Activated CD8-positive, alpha-beta memory T cell treated with anti-CD3 and anti-CD28 coated beads for 1 hour (primary cell): ENCODE data around the gene GLIS1.

Experiments used
- DNase-seq, 2 donors: peaks; one replicate each; pipeline ENCODE4 v3.0.0-alpha.2; 2020; ENCODE audit warnings: low read depth in 1 of 2; ENCODE audit errors: extremely low read depth in 1 of 2

Gene GLIS1

GRCh38 chr1:53620061-53620855, 118.7 kb downstream of the GLIS1 start:
- no peak for DNase-seq

DNA sequence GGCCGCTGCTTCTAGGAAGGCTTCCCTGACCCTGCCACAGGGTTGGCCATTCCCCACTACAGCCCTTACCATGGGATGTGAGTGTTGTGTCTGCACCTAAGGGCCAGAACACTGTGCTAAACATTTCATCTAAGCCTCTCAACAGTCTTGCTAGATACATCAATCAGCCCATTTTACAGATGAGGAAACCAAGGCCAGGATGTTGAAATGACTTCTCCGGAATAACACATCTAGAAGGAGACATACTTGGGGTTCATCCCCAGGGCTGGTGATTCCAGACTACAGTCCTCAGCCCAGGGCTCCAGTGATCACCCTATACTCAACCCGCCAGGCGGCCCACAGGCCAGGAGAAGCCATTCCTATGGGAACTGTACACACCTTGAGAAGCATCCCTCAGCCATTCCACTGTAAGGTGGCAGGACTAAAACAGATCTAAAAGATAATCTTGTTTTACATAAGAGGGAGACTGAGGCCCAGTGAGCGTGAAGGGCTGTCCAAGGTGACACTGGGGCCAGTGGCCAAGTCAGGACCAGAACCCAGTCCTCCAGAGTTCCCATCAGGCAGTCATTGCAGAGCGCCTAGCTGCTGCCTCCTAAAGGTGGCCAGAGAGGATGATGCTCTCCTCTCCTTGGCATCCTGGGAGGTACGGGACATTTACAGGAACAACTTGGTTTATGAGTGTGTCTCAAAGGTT, 119.5 kb downstream of the GLIS1 start:
- DNase-seq = no peak

DNA sequence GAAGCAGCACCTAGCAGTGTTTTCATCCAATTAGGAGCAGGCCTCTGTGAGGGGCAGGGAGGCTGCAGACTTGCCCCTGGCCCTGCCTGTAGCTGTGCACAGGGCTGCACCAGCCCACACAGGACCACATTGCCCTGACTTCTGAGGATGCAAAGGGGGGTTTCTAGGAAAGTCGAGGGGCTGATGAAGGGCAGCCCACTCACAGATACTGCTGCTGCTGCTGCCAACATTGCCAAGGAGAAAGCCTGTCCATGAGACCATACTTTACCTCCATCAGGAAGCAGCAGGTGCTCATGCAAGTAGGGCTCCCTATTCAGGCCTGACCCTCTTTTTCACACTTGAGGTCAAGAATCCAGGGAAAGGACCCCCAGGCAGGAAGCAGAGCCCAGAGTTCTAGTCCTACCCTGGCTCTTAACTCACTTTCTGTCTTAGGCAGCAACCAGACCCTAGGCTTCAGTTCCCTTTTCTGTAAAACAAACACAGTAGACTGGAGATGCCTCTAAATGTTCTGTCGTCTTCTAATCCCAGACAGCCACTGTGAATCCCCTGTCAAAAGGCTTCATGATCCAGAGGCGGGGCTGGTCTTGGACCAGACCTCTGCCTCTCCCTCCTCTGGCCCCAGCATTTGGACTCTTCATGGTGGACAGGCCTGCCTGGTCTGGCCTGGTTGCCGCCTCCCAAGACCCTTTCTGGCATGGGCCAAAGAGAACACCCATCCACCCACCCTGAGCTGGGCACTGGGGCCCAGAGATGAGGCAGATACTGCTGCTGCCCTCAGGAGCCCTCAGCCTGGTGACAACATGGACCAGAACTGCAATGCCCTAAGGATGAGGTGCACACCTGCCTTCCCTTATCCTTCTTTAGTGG, 120.2 kb downstream of the GLIS1 start:
- no peak for DNase-seq

DNA sequence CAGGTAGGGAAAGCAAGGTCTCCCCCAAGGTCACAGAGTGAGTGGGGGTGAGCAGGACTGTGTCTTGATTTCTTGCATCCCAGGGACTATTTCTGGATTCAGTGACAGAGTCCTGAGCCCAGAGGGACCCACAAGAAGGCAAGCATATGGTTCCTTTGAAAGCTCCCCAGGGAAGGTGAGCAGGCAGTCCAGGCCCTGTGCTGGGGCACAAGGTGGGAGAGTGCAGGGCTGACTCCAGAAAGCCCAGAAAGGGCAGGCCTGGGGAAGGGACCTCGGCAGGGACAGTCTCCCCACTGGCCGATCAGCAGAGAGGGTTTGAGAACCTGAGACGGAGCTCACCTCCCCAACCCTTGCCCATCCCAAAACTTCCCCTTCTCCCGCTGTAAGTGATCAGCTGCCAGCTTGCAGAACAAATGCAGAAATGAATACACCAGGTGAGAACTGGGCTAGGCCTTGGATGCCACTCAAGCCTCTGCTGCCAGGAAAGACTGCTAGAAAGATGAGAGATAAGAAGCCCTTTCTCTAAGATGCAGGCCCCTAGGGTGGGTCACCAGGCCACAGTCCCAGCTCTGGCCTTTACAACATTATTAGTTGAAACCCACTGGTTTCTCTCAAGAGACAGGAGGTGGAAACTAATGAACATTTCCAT, 121.0 kb downstream of the GLIS1 start:
- no peak for DNase-seq

- no peak for DNase-seq
Observed at GRCh38 chr1:53617382-53617781, 121.6 kb downstream of the GLIS1 start.

DNA sequence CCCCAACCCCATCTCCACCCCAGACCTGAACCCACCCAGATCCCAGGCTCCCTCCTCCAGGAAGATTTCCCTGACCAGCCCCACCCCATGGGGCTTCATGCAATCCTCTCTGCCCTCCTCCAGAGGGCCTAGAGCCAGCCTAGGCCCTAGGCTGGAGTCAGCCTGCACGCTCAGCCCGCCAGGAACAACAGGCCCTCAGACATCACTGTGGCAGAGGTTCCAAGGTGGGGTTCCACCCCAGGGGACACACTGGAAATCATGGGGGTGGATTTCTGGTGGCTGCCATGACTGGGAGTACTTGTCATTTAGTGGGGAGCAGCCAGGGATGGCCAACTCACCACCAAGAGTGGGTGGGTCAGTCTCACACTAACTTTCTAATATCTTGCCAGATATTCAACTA, 122.0 kb downstream of the GLIS1 start:
- DNase-seq = no peak

GRCh38 chr1:53616511-53616910, 122.5 kb downstream of the GLIS1 start:
- DNase-seq = no peak

GRCh38 chr1:53615101-53615500, 123.9 kb downstream of the GLIS1 start:
- DNase-seq = no peak

GRCh38 chr1:53614231-53615021, 124.5 kb downstream of the GLIS1 start:
- no peak for DNase-seq

DNA sequence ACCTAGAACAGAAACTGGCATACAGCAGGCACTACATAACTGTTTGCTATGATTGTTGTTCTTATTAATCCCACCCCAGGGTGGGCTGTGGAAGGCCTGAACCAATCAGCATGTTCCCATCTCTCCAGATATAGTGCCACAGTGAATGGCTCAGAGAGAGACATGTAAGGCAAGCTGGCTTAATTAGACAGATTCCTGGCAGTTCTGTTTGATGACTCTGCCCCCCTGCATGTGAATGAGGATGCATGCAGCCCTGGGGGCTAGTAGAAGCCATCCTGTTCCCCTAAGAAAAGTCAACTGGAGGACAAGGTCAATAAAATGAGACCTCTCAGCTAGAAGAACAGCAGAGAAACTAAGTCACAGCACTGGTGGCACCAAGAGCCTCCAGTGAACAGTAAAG, 130.3 kb downstream of the GLIS1 start:
- DNase-seq = no peak

- no peak for DNase-seq
Observed at GRCh38 chr1:53608071-53608470, 130.9 kb downstream of the GLIS1 start.

GRCh38 chr1:53606651-53607051, 132.3 kb downstream of the GLIS1 start:
- no peak for DNase-seq

- DNase-seq = no peak
Observed at GRCh38 chr1:53606197-53606596, 132.8 kb downstream of the GLIS1 start.

DNA sequence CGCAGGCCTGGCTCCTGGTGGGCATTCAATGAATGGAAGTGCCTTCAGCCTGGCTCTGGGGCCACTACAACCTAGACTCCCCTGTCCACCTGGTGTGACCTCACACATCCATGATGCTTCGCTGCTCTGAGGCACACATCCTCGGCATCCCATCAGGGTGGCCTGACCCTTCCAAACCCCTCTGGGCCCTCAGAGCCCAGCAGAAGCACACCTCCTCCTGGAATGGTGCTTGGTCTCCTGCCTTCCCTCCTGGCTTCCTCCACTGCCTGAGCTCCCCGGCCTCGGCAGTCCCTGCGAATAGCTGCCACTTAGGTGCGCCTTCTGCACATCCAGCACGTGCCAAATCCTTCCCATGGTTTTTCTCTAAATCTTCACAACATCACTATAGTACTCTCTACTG, 133.8 kb downstream of the GLIS1 start:
- DNase-seq = no peak

- no peak for DNase-seq
Observed at GRCh38 chr1:53604291-53604919, 134.6 kb downstream of the GLIS1 start.

- no peak for DNase-seq
Observed at GRCh38 chr1:53603431-53603830, 135.5 kb downstream of the GLIS1 start.

GRCh38 chr1:53601867-53602775, 136.8 kb downstream of the GLIS1 start:
- no peak for DNase-seq

GRCh38 chr1:53601031-53601745, 137.8 kb downstream of the GLIS1 start:
- no peak for DNase-seq
